Measurements from ENCODE around the gene RAB3D.

The RAB3D gene

DNA sequence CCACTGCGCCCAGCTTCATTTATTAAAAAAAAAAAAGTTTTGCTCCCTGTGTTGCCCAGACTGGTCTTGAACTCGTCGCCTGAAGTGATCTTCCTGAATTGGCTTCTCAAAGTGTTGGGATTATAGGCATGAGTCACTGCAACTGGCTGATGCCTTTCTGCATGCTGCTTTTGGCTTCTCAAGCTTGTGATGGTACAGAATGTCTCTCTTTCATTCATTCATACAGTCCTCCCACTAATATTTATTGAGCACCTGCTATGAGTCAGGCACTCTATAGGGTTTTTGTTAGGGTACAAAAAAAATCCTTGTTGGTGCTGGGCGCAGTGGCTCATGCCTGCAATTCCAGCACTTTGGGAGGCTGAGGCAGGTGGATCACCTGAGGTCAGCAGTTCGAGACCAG, 34.5 kb downstream of the RAB3D start:
- DNase-seq (ENCODE audit: low read depth), result no peak
- TF ChIP-seq CTCF (conservative IDR thresholded peaks at IDR 0.05; ENCODE audit: low read depth, low read length), result no peak
- no peak overlapping the region for H3K4me3 ChIP-seq (ENCODE audit: low read depth, low read length)

GRCh38 chr19:11300811-11301120, 38.7 kb downstream of the RAB3D start:
- DNase-seq (ENCODE audit: low read depth), result no peak
- no peak overlapping the region for H3K4me3 ChIP-seq (ENCODE audit: low read depth, low read length)
- TF ChIP-seq CTCF (conservative IDR thresholded peaks at IDR 0.05; ENCODE audit: low read depth, low read length), result no peak

DNA sequence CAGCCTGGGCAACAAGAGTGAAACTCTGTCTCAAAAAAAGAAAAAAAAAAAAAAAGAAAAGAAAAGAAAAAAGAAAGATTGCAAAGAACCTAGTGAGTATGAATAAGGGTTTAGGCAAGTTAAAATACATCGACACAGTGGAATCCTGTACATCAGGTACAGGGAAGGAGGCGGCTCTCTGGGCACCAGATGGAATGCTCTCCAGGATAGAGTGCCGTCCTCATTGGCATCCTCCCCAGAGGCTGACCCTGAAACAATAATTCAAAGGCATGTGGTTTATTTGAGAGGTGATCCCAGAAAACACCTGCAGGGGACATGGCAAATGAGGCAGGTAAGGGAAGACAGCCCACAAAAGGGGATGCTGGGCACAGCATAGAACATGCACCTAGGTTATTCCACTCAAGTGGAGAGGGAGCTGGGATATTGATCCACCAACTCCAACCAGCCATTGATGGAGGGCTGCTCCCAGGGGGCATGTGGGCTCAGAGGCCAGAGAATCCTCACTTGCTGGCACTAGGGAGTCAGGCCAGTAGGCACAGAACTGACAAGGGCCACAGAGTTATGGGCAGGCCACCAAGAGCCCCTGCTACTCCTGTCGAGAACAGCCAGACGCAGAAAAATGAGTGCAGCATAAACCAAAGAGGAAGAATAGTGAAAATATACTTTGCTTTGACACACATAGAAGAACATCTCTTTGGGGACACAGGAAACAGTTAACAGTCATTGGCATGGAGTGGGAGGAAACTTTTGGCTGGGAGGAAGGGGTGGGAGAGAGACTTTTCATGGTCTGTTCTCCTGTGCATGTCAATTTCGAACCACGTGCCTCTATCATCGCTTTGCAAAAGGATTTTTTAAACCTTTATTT, 39.3 kb downstream of the RAB3D start:
- H3K4me3 ChIP-seq (ENCODE audit: low read depth, low read length), result no peak overlapping the region
- TF ChIP-seq CTCF (conservative IDR thresholded peaks at IDR 0.05; ENCODE audit: low read depth, low read length), result no peak
- no peak for DNase-seq (ENCODE audit: low read depth)

GRCh38 chr19:11296264-11296663, 43.2 kb downstream of the RAB3D start:
- DNase-seq (ENCODE audit: low read depth), result no peak
- TF ChIP-seq CTCF (conservative IDR thresholded peaks at IDR 0.05; ENCODE audit: low read depth, low read length), result no peak
- H3K4me3 ChIP-seq (ENCODE audit: low read depth, low read length), result no peak overlapping the region

GRCh38 chr19:11295665-11296245, 43.7 kb downstream of the RAB3D start, which contains the start of gene TSPAN16:
TSS of gene TSPAN16 (plus strand) at chr19:11296160. CDS start at chr19:11296298, 138 bp downstream.
- DNase-seq (ENCODE audit: low read depth), result no peak
- H3K4me3 ChIP-seq (ENCODE audit: low read depth, low read length), result no peak within 1 kb of the TSS
- TF ChIP-seq CTCF (conservative IDR thresholded peaks at IDR 0.05; ENCODE audit: low read depth, low read length), result peak; percentile 13

GRCh38 chr19:11295180-11295579, 44.3 kb downstream of the RAB3D start:
- no peak for DNase-seq (ENCODE audit: low read depth)
- no peak for TF ChIP-seq CTCF (conservative IDR thresholded peaks at IDR 0.05; ENCODE audit: low read depth, low read length)
- H3K4me3 ChIP-seq (ENCODE audit: low read depth, low read length), result no peak overlapping the region

All from choroid plexus epithelial cell (primary cell).